Progenitor cell of endocrine pancreas (in vitro differentiated cells): ENCODE data around the gene RNASE12. TPM values are rescaled to one million over a fixed set of nuclear protein-coding genes. Genes with fewer than 3 reads are reported as not detected.
A peak's percentile ranks its signal among the peaks of the same experiment; 100 is the strongest.

ENCODE experiments used
- DNase-seq: peaks from one replicate; pipeline ENCODE4 v3.0.0; 2021; ENCODE audit warnings: low spot score; ENCODE audit not compliant: unreplicated experiment
- H3K27ac Mint-ChIP-seq: 2 replicates; pipeline ENCODE4 v1.8.0; 2021; ENCODE audit warnings: mild to moderate bottlenecking, moderate library complexity, mixed read lengths
- H3K27me3 Mint-ChIP-seq: 2 replicates; pipeline ENCODE4 v1.8.0; 2021; ENCODE audit warnings: mixed read lengths
- H3K36me3 Mint-ChIP-seq: 2 replicates; pipeline ENCODE4 v1.8.0; 2022; ENCODE audit warnings: mixed read lengths; ENCODE audit not compliant: insufficient read depth
- H3K4me1 Mint-ChIP-seq: 2 replicates; pipeline ENCODE4 v1.8.0; 2021; ENCODE audit warnings: low read depth, mixed read lengths
- H3K4me3 Mint-ChIP-seq: 2 replicates; pipeline ENCODE4 v1.8.0; 2021; ENCODE audit warnings: low read depth, mild to moderate bottlenecking, moderate library complexity, mixed read lengths
- H3K9me3 Mint-ChIP-seq: 2 replicates; pipeline ENCODE4 v1.8.0; 2021; ENCODE audit warnings: low read depth, mixed read lengths
- total RNA-seq: library from RNA; stranded (reverse); gene quantifications from 2 replicates; pipeline ENCODE4 v1.2.1, GENCODE V29; 2021
- TF ChIP-seq, protein P1 (sequence below): fragments of 200-600 bp; sonication (generic); IDR thresholded peaks from one replicate; pipeline ENCODE4 v1.5.0; 2021; ENCODE audit warnings: antibody characterized with exemption, mild to moderate bottlenecking; ENCODE audit not compliant: unreplicated experiment

Gene RNASE12
- total RNA-seq, 1 donor from 2014 or later = not detected

DNA sequence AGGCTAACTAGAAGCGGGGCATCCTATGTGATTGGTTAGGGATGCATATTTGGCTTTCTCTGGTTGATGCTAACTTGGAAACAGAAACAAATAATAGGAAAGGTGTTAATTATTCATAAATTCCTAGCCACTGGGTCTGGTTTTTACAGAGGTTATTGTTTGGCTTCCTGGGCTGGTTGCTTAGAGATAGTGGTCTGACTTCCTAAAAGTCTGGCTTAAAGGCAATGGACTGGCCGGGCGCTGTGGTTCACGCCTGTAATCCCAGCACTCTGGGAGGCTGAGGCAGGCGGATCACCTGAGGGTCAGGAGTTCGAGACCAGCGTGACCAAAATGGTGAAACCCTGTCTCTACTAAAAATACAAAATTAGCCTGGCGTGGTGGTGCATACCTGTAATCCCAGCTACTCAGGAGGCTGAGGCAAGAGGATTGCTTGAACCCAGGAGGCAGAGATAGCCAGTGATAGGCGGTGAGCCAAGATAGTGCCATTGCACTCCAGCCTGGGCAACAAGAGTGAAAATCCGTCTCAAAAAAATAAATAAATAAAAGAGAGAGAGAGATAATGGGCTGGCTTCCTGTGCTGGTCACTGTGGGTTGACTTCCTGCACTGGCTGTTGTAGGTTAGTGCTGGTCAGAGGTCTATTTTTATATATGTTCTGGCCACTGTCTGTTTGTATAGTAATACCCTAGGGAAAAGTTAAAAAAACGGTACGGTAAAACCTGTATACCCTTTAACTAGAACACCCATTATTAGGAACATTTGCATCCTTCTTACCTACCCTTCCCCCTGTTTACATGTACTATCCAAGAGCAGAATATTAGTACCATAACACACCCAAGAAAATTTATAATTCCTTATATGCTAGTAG, 26.2 kb upstream of the RNASE12 start:
- peaks cover 3% of the 10 kb centered on the region for H3K4me1 Mint-ChIP-seq

DNA sequence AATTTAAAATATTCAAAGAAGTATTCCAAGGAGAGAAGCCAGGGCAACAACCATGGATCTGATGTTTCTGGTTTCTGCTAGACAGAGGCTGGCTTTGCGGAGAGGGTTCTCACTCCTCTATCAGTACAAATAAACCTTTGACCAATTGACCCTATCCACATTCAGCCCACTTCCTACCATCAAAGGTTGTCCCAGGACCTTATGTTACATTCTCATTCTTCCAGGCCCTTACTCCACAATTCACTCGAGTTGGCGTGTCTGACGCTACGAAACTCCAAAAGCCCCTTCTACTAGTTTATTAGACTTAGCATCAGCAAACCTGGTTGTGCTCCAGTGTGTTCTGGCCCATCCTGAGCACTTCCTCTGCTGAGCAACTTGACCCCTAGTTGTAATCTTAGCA, 24.8 kb upstream of the RNASE12 start:
- Mint-ChIP-seq H3K27ac (no peak overlapping the region), H3K9me3 (no peaks in the 10 kb centered on the region), H3K36me3 (no peaks in the 10 kb centered on the region), H3K4me3 (no peak overlapping the region), H3K4me1 (peaks cover 3% of the 10 kb centered on the region), H3K27me3 (no peaks in the 10 kb centered on the region)
- no peak for DNase-seq
- TF ChIP-seq, protein P1, sequence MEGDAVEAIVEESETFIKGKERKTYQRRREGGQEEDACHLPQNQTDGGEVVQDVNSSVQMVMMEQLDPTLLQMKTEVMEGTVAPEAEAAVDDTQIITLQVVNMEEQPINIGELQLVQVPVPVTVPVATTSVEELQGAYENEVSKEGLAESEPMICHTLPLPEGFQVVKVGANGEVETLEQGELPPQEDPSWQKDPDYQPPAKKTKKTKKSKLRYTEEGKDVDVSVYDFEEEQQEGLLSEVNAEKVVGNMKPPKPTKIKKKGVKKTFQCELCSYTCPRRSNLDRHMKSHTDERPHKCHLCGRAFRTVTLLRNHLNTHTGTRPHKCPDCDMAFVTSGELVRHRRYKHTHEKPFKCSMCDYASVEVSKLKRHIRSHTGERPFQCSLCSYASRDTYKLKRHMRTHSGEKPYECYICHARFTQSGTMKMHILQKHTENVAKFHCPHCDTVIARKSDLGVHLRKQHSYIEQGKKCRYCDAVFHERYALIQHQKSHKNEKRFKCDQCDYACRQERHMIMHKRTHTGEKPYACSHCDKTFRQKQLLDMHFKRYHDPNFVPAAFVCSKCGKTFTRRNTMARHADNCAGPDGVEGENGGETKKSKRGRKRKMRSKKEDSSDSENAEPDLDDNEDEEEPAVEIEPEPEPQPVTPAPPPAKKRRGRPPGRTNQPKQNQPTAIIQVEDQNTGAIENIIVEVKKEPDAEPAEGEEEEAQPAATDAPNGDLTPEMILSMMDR = no peak

More for the DNA sequence above, 26.2 kb upstream of the RNASE12 start:
- no peak overlapping the region for H3K27ac Mint-ChIP-seq
- H3K9me3 Mint-ChIP-seq = no peaks in the 10 kb centered on the region
- no peak for DNase-seq
- TF ChIP-seq, protein P1 = no peak
- peaks cover 8% of the 10 kb centered on the region for H3K27me3 Mint-ChIP-seq
- no peak overlapping the region for H3K4me3 Mint-ChIP-seq
- H3K36me3 Mint-ChIP-seq = no peaks in the 10 kb centered on the region

DNA sequence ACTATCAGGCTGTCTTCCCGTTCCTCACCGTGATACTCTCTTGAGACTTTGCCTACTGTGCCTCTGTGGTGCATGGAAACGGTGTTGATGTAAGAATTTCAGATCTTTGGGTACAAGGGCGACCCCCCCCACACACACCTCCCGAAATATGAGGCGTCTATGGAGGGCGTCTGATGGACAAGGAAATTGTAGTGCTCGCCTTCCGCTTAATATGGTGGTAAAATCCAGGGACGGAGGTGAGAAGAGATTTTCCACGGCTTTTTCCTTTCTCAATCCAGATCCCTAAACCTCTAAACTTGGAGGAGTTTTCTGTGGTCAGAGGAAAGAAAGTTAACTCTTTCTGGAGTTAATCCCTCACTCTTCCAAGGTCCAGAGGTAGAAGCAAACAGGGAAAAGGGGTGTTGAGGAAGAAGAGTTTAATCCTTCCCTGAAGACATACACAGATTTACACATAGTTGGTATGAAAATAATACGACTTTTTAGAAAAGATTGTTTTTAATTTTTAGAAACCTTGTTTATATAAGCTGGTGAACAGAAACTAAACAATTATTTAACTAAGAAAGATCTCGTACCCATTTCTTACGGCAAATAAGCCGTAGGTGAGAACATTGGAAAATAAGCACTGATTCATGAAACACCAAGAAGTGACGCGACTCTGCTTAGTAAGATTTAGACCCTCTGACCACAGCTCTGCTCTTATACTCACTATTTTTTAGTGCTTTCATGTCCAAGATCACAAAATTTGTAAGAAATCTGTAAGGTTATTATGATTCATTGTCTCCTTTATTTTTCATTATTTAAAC, 23.1 kb upstream of the RNASE12 start:
- Mint-ChIP-seq H3K4me3 (no peak overlapping the region), H3K9me3 (no peaks in the 10 kb centered on the region), H3K27ac (no peak overlapping the region), H3K36me3 (no peaks in the 10 kb centered on the region), H3K27me3 (no peaks in the 10 kb centered on the region), H3K4me1 (peaks cover 3% of the 10 kb centered on the region)
- no peak for DNase-seq
- TF ChIP-seq, protein P1 = no peak

DNA sequence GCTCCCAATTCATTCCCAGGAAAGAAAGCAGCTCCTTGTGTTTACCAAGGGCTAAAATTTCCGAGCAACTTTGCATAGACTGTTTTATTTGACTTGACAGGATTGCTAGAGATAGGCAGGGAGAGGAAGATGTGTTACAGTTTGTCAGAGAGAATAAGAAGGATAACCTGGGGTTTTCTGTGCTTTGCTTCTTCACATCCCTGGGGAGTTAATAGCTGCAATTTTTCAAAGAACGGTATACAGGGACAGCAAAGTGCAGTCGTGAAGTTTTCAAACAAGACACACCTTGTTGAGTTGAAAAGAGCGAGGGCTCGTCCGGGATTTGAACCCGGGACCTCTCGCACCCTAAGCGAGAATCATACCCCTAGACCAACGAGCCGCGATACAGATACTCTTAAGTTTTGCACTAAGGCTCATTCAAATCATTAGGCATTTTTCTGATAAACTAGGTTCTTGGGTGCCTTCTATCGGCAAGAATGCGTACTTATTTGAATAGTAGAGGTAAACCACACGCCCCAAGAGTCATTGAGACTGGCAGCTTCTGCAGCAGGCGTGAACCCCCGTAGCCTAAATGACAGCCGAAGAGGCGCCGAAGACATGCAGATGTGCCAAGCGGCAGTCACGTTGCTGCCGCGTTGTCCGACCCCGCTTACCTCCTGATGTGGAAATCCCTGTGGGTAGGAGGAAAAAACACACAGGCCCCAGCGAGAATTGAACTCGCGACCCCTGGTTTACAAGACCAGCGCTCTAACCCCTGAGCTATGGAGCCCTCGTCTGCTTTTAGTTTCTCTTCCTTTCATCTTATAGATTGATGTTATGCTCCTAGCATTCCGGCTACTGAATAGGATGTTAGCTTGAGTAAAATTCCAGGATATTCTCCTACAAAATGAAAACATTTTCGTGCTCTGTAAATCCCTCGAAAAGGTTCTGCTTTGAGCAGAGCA, 22.2 kb upstream of the RNASE12 start:
- DNase-seq = peak; percentile 60
- peaks cover 3% of the 10 kb centered on the region for H3K4me1 Mint-ChIP-seq
- no peak overlapping the region for H3K4me3 Mint-ChIP-seq
- TF ChIP-seq, protein P1 = peak; percentile 78
- no peaks in the 10 kb centered on the region for H3K9me3 Mint-ChIP-seq
- H3K36me3 Mint-ChIP-seq = no peaks in the 10 kb centered on the region
- H3K27ac Mint-ChIP-seq = no peak overlapping the region
- no peaks in the 10 kb centered on the region for H3K27me3 Mint-ChIP-seq
